GM23248 (cell line): ENCODE results near the gene SEC24D.

Experiments
- EZH2 ChIP-seq: fragments of 200-600 bp; sonication (generic); IDR thresholded peaks from 2 replicates; pipeline ENCODE4 v1.6.1; 2018; ENCODE audit warnings: antibody characterized with exemption, mild to moderate bottlenecking; ENCODE audit not compliant: insufficient read depth, poor library complexity, severe bottlenecking
- EZH2phosphoT487 ChIP-seq: fragments of 200-600 bp; sonication (generic); IDR thresholded peaks from 2 replicates; pipeline ENCODE4 v1.6.1; 2018; ENCODE audit warnings: antibody characterized with exemption, moderate library complexity, mild to moderate bottlenecking, low read depth; ENCODE audit not compliant: insufficient read depth

DNA sequence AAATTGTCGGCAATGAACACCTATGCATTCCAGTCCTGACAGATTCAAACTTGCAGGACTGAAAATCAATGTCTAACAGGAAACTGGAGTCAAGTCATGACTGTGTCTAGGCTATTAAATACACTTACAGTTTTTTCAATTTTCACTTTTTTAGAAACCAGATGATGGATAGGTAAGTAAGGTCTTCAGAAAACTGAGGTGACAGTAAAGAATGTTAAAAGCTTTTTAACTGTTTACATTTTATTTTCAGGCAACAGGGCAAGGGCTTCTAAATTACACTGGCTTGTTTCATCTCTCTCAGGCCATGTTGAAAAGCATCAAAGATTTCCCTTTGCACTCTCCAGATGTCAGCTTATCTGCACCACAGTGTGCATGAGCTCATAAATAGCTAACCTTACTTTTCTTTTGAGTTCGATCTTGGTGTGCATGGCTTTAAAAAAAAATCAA, 65.2 kb downstream of the SEC24D start:
- TF ChIP-seq EZH2: no peak
- no peak for TF ChIP-seq EZH2phosphoT487
